HepG2 (cell line): ENCODE measurements around the gene GADD45A. TPM values are rescaled to one million over a fixed set of nuclear protein-coding genes. Genes with fewer than 3 reads are reported as not detected.

Source experiments
- ADNP ChIP-seq: sonication (generic); formaldehyde crosslinking; IDR thresholded peaks from 2 replicates; pipeline ENCODE4 v1.4.0; 2020; ENCODE audit warnings: missing genetic modification reagents
- ARID5B ChIP-seq: IDR thresholded peaks from 2 replicates; pipeline ENCODE4 v1.4.0; 2020; ENCODE audit warnings: mild to moderate bottlenecking, missing genetic modification reagents
- ASH2L ChIP-seq: fragments of 300-600, 200-600 bp; sonication (generic); IDR thresholded peaks from 2 replicates; pipeline ENCODE4 v1.7.0; 2017; ENCODE audit warnings: low read depth, mild to moderate bottlenecking, moderate library complexity, mixed read lengths, low read length; ENCODE audit not compliant: insufficient read length
- MAF1 ChIP-seq: sonication (generic); formaldehyde crosslinking; IDR thresholded peaks from 2 replicates; pipeline ENCODE4 v1.5.0; 2020; ENCODE audit warnings: missing genetic modification reagents, borderline replicate concordance
- MXI1 ChIP-seq: IDR thresholded peaks from 3 replicates; pipeline ENCODE4 v1.6.1; 2012; ENCODE audit warnings: low read depth, low read length, inconsistent platforms, borderline replicate concordance
- NBN ChIP-seq: fragments of 450-650 bp; conservative IDR thresholded peaks from 2 replicates; pipeline ENCODE4 v1.6.1; 2017
- NR3C1 ChIP-seq: sonication (generic); formaldehyde crosslinking; IDR thresholded peaks from 2 replicates; pipeline ENCODE4 v1.4.0; 2020; ENCODE audit warnings: missing genetic modification reagents
- POLR2AphosphoS2 ChIP-seq: IDR thresholded peaks from 2 replicates; pipeline ENCODE4 v1.6.1; 2011; ENCODE audit warnings: low read depth, low read length, improper control_type of control experiment
- U2AF2 ChIP-seq: fragments of 200-400 bp; formaldehyde crosslinking; IDR thresholded peaks from 2 replicates; pipeline ENCODE4 v1.6.1; 2017; ENCODE audit warnings: low read depth, mild to moderate bottlenecking, low read length
- ZBTB42 ChIP-seq: sonication (generic); formaldehyde crosslinking; IDR thresholded peaks from 2 replicates; pipeline ENCODE4 v1.5.0; 2020; ENCODE audit warnings: mild to moderate bottlenecking, missing genetic modification reagents
- ZC3H4 ChIP-seq: sonication (generic); formaldehyde crosslinking; IDR thresholded peaks from 2 replicates; pipeline ENCODE4 v1.4.0; 2020; ENCODE audit warnings: missing genetic modification reagents, borderline replicate concordance
- ZNF513 ChIP-seq: sonication (generic); formaldehyde crosslinking; conservative IDR thresholded peaks from 2 replicates; pipeline ENCODE4 v1.5.0; 2020; ENCODE audit warnings: missing genetic modification reagents
- ZNF619 ChIP-seq: sonication (generic); formaldehyde crosslinking; IDR thresholded peaks from 2 replicates; pipeline ENCODE4 v1.4.0; 2020; ENCODE audit warnings: mild to moderate bottlenecking, missing genetic modification reagents
- ZNF691 ChIP-seq: sonication (generic); formaldehyde crosslinking; IDR thresholded peaks from 2 replicates; pipeline ENCODE4 v1.4.0; 2020; ENCODE audit warnings: missing genetic modification reagents, low read depth, mild to moderate bottlenecking, borderline replicate concordance
- ZNF776 ChIP-seq: sonication (generic); formaldehyde crosslinking; IDR thresholded peaks from 2 replicates; pipeline ENCODE4 v1.4.0; 2020; ENCODE audit warnings: mild to moderate bottlenecking, missing genetic modification reagents
- polyA plus RNA-seq, 8 experiments: library from polyadenylated mRNA; depleted of rRNA in 3 of 8; stranded (reverse) in 7 of 8; unstranded in 1 of 8; fragments of >200 nt; fragmentation: Illumina TruSeq in 4 of 8; extraction: Trizol in 4 of 8; gene quantifications; 2 replicates each; pipeline versions ENCODE4 v1.2.1 to v1.2.3, GENCODE V29; 2011 to 2016; ENCODE audit warnings: low read depth in 4 of 8, missing spikeins in 1 of 8, mixed read lengths in 1 of 8; ENCODE audit not compliant: insufficient read depth in 1 of 8
- total RNA-seq, 5 experiments: library from RNA; depleted of rRNA; stranded (reverse); fragments of >200 nt; fragmentation: Illumina TruSeq; extraction: Trizol; gene quantifications; 2 replicates each; pipeline ENCODE4 v1.2.3, GENCODE V29; 2016; ENCODE audit warnings: low read depth in 1 of 5
- TF ChIP-seq, protein P1 (sequence below): sonication (generic); formaldehyde crosslinking; IDR thresholded peaks from 2 replicates; pipeline ENCODE4 v1.5.0; 2020; ENCODE audit warnings: missing genetic modification reagents
- TF ChIP-seq, protein P2 (sequence below): sonication (generic); formaldehyde crosslinking; IDR thresholded peaks from 2 replicates; pipeline ENCODE4 v1.5.0; 2020; ENCODE audit warnings: mild to moderate bottlenecking, missing genetic modification reagents, moderate library complexity
- TF ChIP-seq, protein P3 (sequence below): sonication (generic); formaldehyde crosslinking; IDR thresholded peaks from 2 replicates; pipeline ENCODE4 v1.8.1; 2022; ENCODE audit warnings: low read depth, mild to moderate bottlenecking, missing genetic modification reagents

Gene GADD45A
- total and polyA plus RNA-seq, 2 of the 13 experiments (the other 11 are each of a cell fraction or from before 2014, with no cell fraction given), result 33.2 to 46.2 TPM

DNA sequence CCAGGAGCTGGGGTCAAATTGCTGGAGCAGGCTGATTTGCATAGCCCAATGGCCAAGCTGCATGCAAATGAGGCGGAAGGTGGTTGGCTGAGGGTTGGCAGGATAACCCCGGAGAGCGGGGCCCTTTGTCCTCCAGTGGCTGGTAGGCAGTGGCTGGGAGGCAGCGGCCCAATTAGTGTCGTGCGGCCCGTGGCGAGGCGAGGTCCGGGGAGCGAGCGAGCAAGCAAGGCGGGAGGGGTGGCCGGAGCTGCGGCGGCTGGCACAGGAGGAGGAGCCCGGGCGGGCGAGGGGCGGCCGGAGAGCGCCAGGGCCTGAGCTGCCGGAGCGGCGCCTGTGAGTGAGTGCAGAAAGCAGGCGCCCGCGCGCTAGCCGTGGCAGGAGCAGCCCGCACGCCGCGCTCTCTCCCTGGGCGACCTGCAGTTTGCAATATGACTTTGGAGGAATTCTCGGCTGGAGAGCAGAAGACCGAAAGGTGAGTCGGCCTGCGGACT lies at the start of gene GADD45A (continued):
- TF ChIP-seq U2AF2 (no peak), ZNF619 (CRISPR knock-in tag) (peak; percentile 87; the same call in 1 of the 2 replicates), ARID5B (peak; percentile 76), NBN (no peak), MAF1 (CRISPR knock-in tag) (peak; percentile 75; the same call in 1 of the 2 replicates), ZNF513 (CRISPR knock-in tag) (no peak), ASH2L (peak; percentile 65), POLR2AphosphoS2 (peak; percentile 98), MXI1 (peak; percentile 65; the same call in 1 of the 3 replicates), NR3C1 (CRISPR knock-in tag) (no peak), ZNF691 (CRISPR knock-in tag) (0 out of 2 replicates have a peak, but pooled peaks have one; percentile 42), ZNF776 (CRISPR knock-in tag) (no peak), ADNP (CRISPR knock-in tag) (no peak), ZC3H4 (no peak), ZBTB42 (CRISPR knock-in tag) (peak; percentile 69; the same call in 1 of the 2 replicates)
- TF ChIP-seq, protein P1, sequence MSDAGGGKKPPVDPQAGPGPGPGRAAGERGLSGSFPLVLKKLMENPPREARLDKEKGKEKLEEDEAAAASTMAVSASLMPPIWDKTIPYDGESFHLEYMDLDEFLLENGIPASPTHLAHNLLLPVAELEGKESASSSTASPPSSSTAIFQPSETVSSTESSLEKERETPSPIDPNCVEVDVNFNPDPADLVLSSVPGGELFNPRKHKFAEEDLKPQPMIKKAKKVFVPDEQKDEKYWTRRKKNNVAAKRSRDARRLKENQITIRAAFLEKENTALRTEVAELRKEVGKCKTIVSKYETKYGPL (CRISPR knock-in tag), result 0 out of 2 replicates have a peak, but pooled peaks have one; percentile 18
- TF ChIP-seq, protein P2, sequence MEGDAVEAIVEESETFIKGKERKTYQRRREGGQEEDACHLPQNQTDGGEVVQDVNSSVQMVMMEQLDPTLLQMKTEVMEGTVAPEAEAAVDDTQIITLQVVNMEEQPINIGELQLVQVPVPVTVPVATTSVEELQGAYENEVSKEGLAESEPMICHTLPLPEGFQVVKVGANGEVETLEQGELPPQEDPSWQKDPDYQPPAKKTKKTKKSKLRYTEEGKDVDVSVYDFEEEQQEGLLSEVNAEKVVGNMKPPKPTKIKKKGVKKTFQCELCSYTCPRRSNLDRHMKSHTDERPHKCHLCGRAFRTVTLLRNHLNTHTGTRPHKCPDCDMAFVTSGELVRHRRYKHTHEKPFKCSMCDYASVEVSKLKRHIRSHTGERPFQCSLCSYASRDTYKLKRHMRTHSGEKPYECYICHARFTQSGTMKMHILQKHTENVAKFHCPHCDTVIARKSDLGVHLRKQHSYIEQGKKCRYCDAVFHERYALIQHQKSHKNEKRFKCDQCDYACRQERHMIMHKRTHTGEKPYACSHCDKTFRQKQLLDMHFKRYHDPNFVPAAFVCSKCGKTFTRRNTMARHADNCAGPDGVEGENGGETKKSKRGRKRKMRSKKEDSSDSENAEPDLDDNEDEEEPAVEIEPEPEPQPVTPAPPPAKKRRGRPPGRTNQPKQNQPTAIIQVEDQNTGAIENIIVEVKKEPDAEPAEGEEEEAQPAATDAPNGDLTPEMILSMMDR (CRISPR knock-in tag), result peak; percentile 23; the same call in 1 of the 2 replicates
- TF ChIP-seq, protein P3, sequence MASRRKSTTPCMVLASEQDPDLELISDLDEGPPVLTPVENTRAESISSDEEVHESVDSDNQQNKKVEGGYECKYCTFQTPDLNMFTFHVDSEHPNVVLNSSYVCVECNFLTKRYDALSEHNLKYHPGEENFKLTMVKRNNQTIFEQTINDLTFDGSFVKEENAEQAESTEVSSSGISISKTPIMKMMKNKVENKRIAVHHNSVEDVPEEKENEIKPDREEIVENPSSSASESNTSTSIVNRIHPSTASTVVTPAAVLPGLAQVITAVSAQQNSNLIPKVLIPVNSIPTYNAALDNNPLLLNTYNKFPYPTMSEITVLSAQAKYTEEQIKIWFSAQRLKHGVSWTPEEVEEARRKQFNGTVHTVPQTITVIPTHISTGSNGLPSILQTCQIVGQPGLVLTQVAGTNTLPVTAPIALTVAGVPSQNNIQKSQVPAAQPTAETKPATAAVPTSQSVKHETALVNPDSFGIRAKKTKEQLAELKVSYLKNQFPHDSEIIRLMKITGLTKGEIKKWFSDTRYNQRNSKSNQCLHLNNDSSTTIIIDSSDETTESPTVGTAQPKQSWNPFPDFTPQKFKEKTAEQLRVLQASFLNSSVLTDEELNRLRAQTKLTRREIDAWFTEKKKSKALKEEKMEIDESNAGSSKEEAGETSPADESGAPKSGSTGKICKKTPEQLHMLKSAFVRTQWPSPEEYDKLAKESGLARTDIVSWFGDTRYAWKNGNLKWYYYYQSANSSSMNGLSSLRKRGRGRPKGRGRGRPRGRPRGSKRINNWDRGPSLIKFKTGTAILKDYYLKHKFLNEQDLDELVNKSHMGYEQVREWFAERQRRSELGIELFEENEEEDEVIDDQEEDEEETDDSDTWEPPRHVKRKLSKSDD, result no peak
